GM10266 (cell line): ENCODE data around the gene WRAP73.

Experiments
- DNase-seq: peaks from one replicate; pipeline ENCODE4 v3.0.0; 2012; ENCODE audit errors: extremely low spot score
- CTCF ChIP-seq: IDR thresholded peaks from 2 replicates; pipeline ENCODE4 v1.5.1; 2012; ENCODE audit warnings: mild to moderate bottlenecking, low read depth; ENCODE audit not compliant: control insufficient read depth, insufficient read depth; ENCODE audit errors: missing control alignments

Gene WRAP73

GRCh38 chr1:3581296-3582036, 68.4 kb downstream of the WRAP73 start:
- no peak for DNase-seq
- TF ChIP-seq CTCF, result no peak
